IPS-18c (cell line): ENCODE measurements around the gene SIPA1L3.

Experiments used
- H3K4me3 ChIP-seq: 2 replicates; pipeline ENCODE4 v1.7.0; 2013; ENCODE audit warnings: low read depth, mild to moderate bottlenecking, low read length, moderate library complexity; ENCODE audit not compliant: insufficient read depth
- H3K9me3 ChIP-seq: one replicate; pipeline ENCODE4 v1.6.1; 2013; ENCODE audit warnings: mild to moderate bottlenecking, low read length, moderate library complexity; ENCODE audit not compliant: control insufficient read depth, insufficient read depth

SIPA1L3 gene

DNA sequence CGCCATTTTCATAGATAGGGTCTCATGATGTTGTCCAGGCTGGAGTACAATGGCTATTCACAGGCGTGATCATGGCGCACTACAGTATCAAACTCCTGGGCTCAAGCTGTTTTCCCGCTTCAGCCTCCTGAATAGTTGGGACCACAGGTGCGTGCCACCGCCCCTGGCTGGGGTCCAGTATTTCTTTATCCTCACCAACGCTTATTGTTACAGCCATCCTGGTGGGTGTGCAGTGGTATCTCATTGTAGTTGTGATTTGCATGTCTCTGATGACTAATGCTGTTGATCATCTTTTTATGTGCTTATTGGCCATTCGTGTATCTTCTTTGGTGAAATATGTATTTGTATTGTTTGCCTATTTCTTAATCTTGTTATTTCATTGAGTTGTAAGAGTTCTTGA, 49.0 kb downstream of the SIPA1L3 start:
- H3K4me3 ChIP-seq, result no peak overlapping the region

GRCh38 chr19:37957176-37957575, 50.2 kb downstream of the SIPA1L3 start:
- Histone ChIP-seq H3K9me3 (no peaks in the 10 kb centered on the region), H3K4me3 (no peak overlapping the region)

More for the DNA sequence above, 49.0 kb downstream of the SIPA1L3 start:
- no peaks in the 10 kb centered on the region for H3K9me3 ChIP-seq

GRCh38 chr19:37959665-37960114, 52.7 kb downstream of the SIPA1L3 start:
- Histone ChIP-seq H3K4me3 (no peak overlapping the region), H3K9me3 (no peaks in the 10 kb centered on the region)

DNA sequence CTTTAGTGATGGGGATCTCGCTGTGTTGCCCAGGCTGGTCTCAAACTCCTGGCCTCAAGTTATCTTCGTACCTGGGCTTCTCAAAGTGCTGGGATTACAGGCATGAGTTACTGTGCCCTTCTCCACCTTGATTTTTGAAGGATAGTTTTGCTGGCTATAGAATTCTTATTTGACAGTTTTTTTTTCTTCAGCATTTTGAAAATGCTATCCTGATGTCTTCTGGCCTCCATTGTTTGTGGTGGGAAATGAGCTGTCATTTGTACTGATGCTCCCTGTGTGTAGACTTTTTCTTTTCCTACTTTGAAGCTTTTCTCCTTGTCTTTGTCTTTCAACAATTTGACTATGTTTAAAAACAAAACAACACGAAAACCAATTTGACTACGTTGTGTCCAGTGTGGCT, 54.2 kb downstream of the SIPA1L3 start:
- Histone ChIP-seq H3K4me3 (no peak overlapping the region), H3K9me3 (no peaks in the 10 kb centered on the region)

DNA sequence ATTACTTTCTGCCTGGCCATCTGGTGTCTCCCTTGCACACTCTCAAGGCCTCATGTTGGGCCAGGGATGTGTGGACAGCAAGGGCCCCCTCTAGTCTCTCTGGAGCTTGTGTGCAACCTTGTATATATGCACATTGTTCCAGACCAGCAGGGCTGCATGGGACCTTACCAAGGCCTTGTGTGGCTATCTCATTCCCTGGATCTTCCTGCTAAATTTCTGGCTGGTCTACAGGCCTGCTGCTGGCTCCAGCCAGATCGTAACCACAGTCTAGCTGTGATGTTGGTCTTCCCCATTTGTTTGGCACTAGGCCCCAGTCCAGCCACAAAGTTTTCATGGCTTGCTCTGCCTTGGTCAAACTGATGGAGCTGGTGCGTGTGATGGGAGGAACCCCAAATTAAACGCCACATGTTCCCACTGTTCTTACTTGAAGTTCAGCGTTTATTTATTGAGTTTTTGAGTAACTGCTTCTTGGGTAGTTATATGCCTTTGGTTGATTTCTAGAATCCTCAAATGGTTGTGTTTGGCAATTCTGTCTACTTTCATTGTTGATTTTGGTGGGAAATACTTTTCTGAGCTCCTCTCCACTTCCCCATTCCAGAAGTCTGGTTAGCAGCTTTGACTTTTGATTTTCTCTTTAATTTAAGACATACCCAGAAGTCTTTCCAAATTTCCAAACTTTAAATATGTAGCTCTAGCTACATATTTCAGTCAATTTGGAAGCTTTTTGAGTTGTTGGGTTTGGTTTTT, 56.4 kb downstream of the SIPA1L3 start:
- Histone ChIP-seq H3K9me3 (no peaks in the 10 kb centered on the region), H3K4me3 (no peak overlapping the region)

GRCh38 chr19:37964109-37964508, 57.1 kb downstream of the SIPA1L3 start:
- Histone ChIP-seq H3K4me3 (no peak overlapping the region), H3K9me3 (no peaks in the 10 kb centered on the region)

GRCh38 chr19:37966211-37966661, 59.2 kb downstream of the SIPA1L3 start:
- Histone ChIP-seq H3K9me3 (no peaks in the 10 kb centered on the region), H3K4me3 (no peak overlapping the region)

DNA sequence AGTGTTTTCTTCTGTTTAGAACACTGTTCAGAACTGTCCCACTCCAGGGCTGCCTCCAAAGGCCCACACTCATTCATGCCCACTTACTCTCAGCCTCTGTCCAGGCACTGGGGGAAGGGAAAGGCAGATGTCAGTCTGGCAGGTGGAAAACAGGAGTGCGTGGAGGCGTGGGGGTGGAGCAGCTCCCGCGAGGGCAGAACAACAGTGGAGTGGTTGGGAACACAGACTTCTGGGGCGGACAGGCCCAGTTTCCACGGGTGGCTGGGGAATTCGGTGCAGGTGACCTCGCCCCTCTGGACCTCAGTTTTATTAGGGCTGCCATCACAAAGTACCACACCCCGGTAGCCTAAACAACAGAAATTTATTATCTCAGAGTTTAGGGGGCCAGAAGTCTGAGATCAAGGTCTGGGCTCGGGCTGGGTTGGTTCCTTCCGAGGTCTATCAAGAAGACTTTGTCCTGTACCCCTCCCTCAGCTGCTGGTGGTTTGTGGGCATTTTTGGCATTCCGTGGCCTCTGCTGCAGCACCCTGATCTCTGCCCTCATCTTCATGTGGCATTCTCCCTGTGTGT, 59.7 kb downstream of the SIPA1L3 start:
- no peaks in the 10 kb centered on the region for H3K9me3 ChIP-seq
- H3K4me3 ChIP-seq, result no peak overlapping the region

DNA sequence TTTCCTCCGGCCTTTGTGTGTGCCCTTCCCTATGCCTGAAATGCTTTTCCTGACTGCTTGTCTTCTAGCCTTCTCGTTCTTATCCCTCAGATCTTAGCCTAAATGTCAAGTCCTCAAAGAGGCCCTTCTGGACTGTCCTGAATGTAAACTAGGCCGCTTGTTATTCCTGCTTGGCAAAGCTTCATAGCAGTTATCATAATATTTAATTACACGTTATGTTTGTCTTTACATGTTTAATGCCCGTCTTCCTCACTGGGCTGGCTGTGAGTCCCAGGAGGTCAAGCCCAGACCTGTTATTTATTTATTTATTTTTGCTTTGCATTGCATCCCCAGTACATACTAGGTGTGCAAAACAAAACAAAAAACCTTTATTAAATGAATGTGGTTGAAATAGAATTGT, 62.7 kb downstream of the SIPA1L3 start:
- no peak overlapping the region for H3K4me3 ChIP-seq
- no peaks in the 10 kb centered on the region for H3K9me3 ChIP-seq

GRCh38 chr19:37970699-37971098, 63.7 kb downstream of the SIPA1L3 start:
- H3K9me3 ChIP-seq, result no peaks in the 10 kb centered on the region
- H3K4me3 ChIP-seq, result no peak overlapping the region

DNA sequence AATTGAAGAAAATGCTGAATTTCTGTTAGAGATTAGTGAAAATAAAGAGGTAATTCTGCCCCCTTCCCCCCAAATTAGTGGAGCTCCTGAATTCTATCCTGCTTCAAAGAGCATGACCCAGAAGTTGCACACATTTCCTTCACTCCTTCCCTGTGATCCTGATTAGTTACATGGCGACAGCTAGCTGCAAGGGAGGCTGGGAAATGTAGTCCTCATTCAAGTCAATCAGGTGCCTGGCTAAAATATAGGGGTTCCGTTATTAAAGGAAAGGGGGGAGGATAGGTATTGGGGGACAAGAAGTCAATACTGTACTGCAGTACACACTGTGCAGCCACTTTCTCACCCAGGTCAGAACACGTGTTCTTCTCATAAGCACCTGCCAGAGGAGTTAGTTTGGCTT, 65.8 kb downstream of the SIPA1L3 start:
- H3K4me3 ChIP-seq, result no peak overlapping the region
- H3K9me3 ChIP-seq, result no peaks in the 10 kb centered on the region

- Histone ChIP-seq H3K9me3 (no peaks in the 10 kb centered on the region), H3K4me3 (no peak overlapping the region)
Measured at GRCh38 chr19:37973666-37974065, 66.7 kb downstream of the SIPA1L3 start.

DNA sequence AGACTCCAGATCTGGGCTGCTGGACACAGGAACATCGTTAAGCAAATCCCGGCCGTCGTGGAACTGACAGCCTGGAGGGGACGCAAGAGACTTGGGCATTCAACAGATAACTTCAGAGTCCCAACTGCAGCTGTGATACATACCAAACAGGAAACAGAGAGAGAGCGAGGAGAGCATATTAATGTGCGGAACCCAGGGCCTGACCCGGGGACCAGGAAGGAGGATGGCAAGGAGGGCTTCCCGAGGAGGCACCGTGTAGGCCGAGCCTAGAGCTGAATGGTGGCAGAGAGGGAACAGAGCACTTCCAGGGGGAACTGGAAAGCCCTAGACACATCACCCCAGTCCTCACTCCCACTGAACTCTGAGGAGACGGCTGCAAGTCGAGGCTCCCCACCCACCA, 68.1 kb downstream of the SIPA1L3 start:
- Histone ChIP-seq H3K4me3 (no peak overlapping the region), H3K9me3 (no peaks in the 10 kb centered on the region)

- Histone ChIP-seq H3K9me3 (no peaks in the 10 kb centered on the region), H3K4me3 (no peak overlapping the region)
Measured at GRCh38 chr19:37975596-37976515, 68.8 kb downstream of the SIPA1L3 start.

DNA sequence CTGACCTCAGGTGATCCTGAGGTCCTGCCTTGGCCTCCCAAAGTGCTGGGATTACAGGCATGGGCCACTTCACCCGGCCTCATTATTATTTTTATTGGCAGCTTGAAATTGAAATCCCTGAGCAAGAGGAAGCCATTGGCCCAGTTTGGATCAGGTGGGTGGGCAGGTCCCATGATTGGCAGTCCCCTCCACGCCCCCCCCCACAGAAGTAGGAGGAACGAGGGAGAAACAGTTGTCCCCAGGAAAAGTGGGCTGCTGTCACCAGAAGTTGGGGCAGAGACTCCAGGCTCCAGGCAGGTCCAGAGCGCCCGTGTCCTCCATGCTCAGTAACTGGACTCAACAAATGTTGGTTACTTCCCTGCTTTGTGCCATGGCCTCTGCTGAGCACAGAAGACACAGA, 70.4 kb downstream of the SIPA1L3 start:
- Histone ChIP-seq H3K4me3 (no peak overlapping the region), H3K9me3 (no peaks in the 10 kb centered on the region)

DNA sequence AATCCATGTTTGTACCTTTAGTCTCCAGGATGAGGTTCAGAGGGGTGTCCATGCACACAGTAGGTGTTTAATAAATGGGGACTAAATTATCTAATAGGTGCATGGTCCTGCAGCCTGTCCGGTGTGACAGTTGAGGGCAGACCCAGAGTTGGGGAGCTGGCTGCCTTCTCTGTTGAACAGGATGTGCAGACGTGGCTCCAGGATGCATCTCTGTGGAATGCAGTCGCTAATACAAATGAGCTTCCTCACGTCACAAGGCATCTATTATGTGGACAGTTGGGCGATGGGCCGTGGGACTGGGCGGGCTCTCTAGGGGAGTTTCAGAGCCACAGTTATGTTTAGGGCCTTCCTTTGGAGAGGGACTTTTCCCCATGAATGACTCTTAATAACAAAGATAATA, 71.0 kb downstream of the SIPA1L3 start:
- no peak overlapping the region for H3K4me3 ChIP-seq
- no peaks in the 10 kb centered on the region for H3K9me3 ChIP-seq

DNA sequence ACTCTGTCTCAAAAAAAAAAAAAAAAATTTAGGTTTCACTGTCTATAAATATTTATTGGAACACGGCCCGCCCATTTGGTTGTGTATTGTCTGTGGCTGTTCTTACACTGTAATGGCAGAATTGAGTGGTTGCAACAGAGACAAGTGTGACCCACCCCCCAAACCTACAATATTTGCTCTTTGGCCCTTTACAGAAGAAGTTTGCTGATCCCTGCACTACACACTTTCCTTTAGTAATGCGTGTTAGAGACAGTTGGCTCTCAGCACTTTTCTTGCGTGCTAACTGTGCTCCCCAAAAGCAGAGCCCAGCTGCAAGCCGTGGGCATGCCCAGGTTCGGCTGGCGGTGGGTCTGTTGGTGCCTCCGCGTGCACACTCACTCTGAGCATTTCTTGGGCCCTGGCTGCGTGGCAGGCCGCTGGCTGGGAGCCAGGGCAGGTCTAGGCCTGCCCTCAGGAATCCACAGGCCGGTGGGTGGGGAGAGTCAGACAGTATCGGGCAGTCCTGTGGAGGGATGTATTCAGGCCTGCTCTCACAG, 72.6 kb downstream of the SIPA1L3 start:
- H3K4me3 ChIP-seq, result no peak overlapping the region

More for the DNA sequence above, 72.6 kb downstream of the SIPA1L3 start:
- H3K9me3 ChIP-seq, result no peaks in the 10 kb centered on the region
